Omental fat pad (tissue), 4 donors: ENCODE data around the gene ASAP2. TPM values are rescaled to one million over a fixed set of nuclear protein-coding genes. Genes with fewer than 3 reads are reported as not detected.

Experiments
- ATAC-seq: fragments of 150-250 bp; one replicate; pipeline ENCODE4 v1.9.1; 2016; ENCODE audit warnings: mild to moderate bottlenecking, moderate library complexity; ENCODE audit not compliant: low FRiP score
- DNase-seq: peaks from one replicate; pipeline ENCODE4 v3.0.0-alpha.2; 2019; ENCODE audit warnings: low spot score
- CTCF ChIP-seq, 3 donors: fragments of 450-650 bp; IDR thresholded peaks; one replicate each; pipeline ENCODE4 v1.5.1; 2016 to 2017; ENCODE audit warnings: antibody characterized with exemption in 3 of 3, mild to moderate bottlenecking in 3 of 3, moderate library complexity in 2 of 3
- total RNA-seq, 4 donors: library from RNA; depleted of rRNA; stranded (reverse); fragments of >200 nt; gene quantifications; one replicate each; pipeline ENCODE4 v1.1.0, GENCODE V29; 2016

ASAP2 gene
- total RNA-seq, 4 donors from 2014 or later = 16.8 to 57.4 (median 22.8) TPM

DNA sequence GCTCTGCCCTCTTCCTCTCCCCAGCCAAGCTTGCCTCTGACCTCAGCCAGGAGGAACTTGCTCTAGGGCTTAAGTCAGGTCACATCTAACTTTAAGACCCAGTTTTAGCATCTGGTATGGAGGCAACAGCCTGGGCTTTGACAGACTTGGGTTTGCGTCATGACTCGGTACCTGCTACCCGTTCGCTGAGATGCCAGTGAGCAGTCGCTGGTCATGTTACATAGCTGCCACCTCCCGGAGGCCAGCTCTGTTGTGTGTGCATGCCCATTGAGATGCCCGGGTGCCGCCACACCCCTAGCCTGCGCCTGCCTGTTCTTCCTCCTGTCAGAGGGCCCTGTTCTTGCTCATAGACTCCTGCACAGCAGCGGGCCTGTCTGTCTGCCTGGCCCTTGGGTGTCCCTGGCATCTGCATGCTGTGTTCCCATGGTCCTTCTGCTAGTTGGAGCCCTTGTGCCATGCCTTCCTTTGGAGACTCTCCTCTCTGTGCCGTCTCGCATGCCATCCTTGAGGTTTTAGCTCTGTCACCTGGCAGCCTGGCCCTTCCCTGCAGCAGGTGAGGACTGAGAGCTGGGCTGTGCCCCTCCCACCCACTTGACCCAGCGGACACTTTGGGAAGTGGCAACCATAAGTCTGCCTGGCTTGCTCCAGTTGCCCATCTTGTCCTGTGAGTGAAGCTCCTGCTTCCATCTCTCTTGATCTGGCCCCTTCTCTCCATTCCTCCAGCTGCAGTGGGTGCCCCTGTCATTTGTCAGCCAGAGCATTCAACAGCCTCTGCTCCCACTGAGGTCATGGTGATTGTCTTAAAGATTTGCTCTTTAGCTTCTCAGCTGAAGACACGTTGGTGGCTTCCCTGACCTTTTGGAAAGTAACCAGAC lies 24.9 kb downstream of the ASAP2 start:
- ATAC-seq = no peak
- DNase-seq = no peak
- TF ChIP-seq CTCF (IDR thresholded peaks at IDR 0.05) = no peak

DNA sequence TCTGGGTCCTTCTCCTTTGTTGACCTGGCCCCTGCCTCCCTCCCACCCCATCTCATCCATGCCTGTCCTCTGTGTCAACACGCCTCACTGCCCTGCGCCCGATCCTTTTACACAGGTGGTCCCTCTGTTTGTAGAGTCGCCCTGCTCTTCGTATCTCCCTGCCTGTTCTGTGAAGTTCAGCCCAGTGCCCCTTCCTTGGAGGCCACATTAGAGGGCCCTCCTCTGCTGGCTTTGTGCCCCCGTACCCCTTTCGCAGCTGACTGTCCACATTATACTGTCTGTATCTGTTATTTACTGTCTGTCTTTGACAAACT lies 25.5 kb downstream of the ASAP2 start:
- DNase-seq (no peak), ATAC-seq (no peak)
- TF ChIP-seq CTCF (IDR thresholded peaks at IDR 0.05) = no peak

GRCh38 chr2:9232886-9233285 lies 26.3 kb downstream of the ASAP2 start:
- ATAC-seq (no peak), DNase-seq (no peak)
- TF ChIP-seq CTCF (IDR thresholded peaks at IDR 0.05) = no peak

- TF ChIP-seq CTCF (IDR thresholded peaks at IDR 0.05) = no peak
- no peak for DNase-seq
Measured at GRCh38 chr2:9234680-9235146, 28.1 kb downstream of the ASAP2 start.

DNA sequence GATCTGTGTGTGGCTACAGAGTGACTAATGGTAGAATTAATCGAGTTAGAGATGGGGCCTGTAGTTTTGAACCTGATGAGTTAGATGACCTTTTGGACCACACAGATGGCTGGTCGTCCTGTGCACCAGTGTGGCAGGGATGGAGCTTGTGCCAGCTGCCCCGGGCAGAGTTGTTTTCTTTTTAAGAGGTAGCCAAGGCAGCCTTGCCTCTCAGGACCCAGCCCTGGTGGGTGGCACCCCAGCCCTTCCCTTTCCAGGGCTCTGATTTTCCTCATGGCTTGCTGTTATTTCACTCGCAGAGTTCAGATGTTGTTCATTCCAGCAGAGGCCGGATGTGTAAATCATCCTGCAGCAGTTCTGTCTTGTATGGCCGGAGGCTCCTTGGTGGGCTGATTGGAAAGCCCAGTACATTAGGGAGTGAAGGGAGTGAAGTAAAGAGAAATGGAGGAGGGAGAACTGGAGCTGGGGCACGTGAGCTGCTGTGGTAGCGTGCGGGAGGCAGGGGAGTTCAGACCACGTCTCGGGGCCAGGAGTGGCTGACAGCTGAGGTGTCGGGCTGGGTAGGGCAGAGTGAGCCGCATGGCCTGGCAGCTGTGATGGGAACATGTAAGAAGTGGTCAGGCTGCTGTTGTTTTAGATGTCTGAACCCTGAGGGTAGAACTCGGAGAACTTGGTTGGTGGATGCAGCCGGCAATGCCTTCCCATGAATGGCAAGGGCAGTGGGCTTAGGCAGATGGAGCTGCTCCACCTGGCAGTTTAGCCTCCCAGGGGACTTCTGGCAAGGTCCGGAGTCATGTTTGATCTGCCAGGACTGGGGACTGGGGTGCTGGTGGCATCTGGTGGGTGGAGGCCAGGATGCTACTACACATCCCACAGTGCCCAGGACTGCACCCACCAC lies 28.8 kb downstream of the ASAP2 start:
- no peak for TF ChIP-seq CTCF (IDR thresholded peaks at IDR 0.05)
- ATAC-seq (peak; percentile 62), DNase-seq (no peak)

More at GRCh38 chr2:9234680-9235146, 28.1 kb downstream of the ASAP2 start:
- ATAC-seq = peak; percentile 92

- DNase-seq (no peak), ATAC-seq (no peak)
- no peak for TF ChIP-seq CTCF (IDR thresholded peaks at IDR 0.05)
Measured at GRCh38 chr2:9236045-9236344, 29.4 kb downstream of the ASAP2 start.
